Neural cell (in vitro differentiated cells): ENCODE measurements around the gene UBAP1L. TPM values are rescaled to one million over a fixed set of nuclear protein-coding genes. Genes with fewer than 3 reads are reported as not detected.

Source experiments
- H2AFZ ChIP-seq: fragments of 200-600, 300-800 bp; sonication (generic), shearing (Covaris generic); 2 replicates; pipeline ENCODE4 v1.6.0; 2014; ENCODE audit warnings: low read depth, mild to moderate bottlenecking, antibody characterized with exemption, low read length, moderate library complexity
- H3F3A ChIP-seq: fragments of 200-600 bp; shearing (Covaris generic); 2 replicates; pipeline ENCODE4 v1.6.1; 2016; ENCODE audit warnings: mild to moderate bottlenecking, moderate library complexity, mixed read lengths, antibody characterized with exemption, low read length; ENCODE audit not compliant: insufficient read depth, poor library complexity, severe bottlenecking
- H3K27ac ChIP-seq: fragments of 200-600, 300-800 bp; sonication (generic), shearing (Covaris generic); 2 replicates; pipeline ENCODE4 v1.5.1; 2014; ENCODE audit warnings: mild to moderate bottlenecking, low read length, moderate library complexity
- H3K27me3 ChIP-seq: fragments of 300-800, 200-600 bp; sonication (generic), shearing (Covaris generic); 2 replicates; pipeline ENCODE4 v1.6.0; 2014; ENCODE audit warnings: mild to moderate bottlenecking, low read depth, low read length, moderate library complexity; ENCODE audit not compliant: insufficient read depth
- H3K36me3 ChIP-seq: fragments of 300-800, 200-600 bp; sonication (generic), shearing (Covaris generic); 2 replicates; pipeline ENCODE4 v1.5.1; 2014; ENCODE audit warnings: mild to moderate bottlenecking, antibody characterized with exemption, low read length, moderate library complexity; ENCODE audit not compliant: insufficient read depth
- H3K4me2 ChIP-seq: fragments of 300-800, 200-600 bp; sonication (generic), shearing (Covaris generic); 2 replicates; pipeline ENCODE4 v1.6.0; 2014; ENCODE audit warnings: mild to moderate bottlenecking, low read length
- H3K4me3 ChIP-seq: fragments of 300-800, 200-600 bp; sonication (generic), shearing (Covaris generic); 2 replicates; pipeline ENCODE4 v1.5.1; 2014; ENCODE audit warnings: mild to moderate bottlenecking, low read length, moderate library complexity
- H3K79me2 ChIP-seq: fragments of 200-600 bp; shearing (Covaris generic); replicated peaks from 2 replicates; pipeline ENCODE4 v1.6.0; 2014; ENCODE audit warnings: mild to moderate bottlenecking, low read length, moderate library complexity; ENCODE audit not compliant: insufficient read depth
- H3K9ac ChIP-seq: fragments of 300-800, 200-600 bp; sonication (generic), shearing (Covaris generic); 2 replicates; pipeline ENCODE4 v1.6.1; 2016; ENCODE audit warnings: mild to moderate bottlenecking, low read length, mixed read lengths
- H3K9me2 ChIP-seq: fragments of 200-600 bp; shearing (Covaris generic); 2 replicates; pipeline ENCODE4 v1.6.1; 2016; ENCODE audit warnings: mild to moderate bottlenecking, low read length, mixed read lengths; ENCODE audit not compliant: insufficient read depth
- H3K9me3 ChIP-seq: fragments of 200-600, 300-800 bp; sonication (generic), shearing (Covaris generic); 2 replicates; pipeline ENCODE4 v1.6.1; 2016; ENCODE audit warnings: mild to moderate bottlenecking, mixed run types, low read length, moderate library complexity, mixed read lengths
- H4K20me1 ChIP-seq: fragments of 200-600 bp; shearing (Covaris generic); 2 replicates; pipeline ENCODE4 v1.6.1; 2016; ENCODE audit warnings: mild to moderate bottlenecking, mixed run types; ENCODE audit not compliant: insufficient read depth
- CTCF ChIP-seq: fragments of 450-650 bp; IDR thresholded peaks from 2 replicates; pipeline ENCODE4 v1.5.1; 2014; ENCODE audit warnings: antibody characterized with exemption, mild to moderate bottlenecking, moderate library complexity; ENCODE audit not compliant: poor library complexity, severe bottlenecking
- EP300 ChIP-seq: fragments of 450-650 bp; conservative IDR thresholded peaks from 2 replicates; pipeline ENCODE4 v1.6.1; 2014; ENCODE audit warnings: antibody characterized with exemption, mild to moderate bottlenecking, moderate library complexity; ENCODE audit not compliant: poor library complexity, severe bottlenecking
- EZH2 ChIP-seq: fragments of 200-600, 300-800 bp; shearing (Covaris generic), sonication (generic); IDR thresholded peaks from 2 replicates; pipeline ENCODE4 v1.6.1; 2014; ENCODE audit warnings: antibody characterized with exemption, low read length, borderline replicate concordance, mild to moderate bottlenecking; ENCODE audit not compliant: insufficient read depth, poor library complexity, severe bottlenecking
- MXI1 ChIP-seq: fragments of 450-650 bp; conservative IDR thresholded peaks from 2 replicates; pipeline ENCODE4 v1.6.1; 2014; ENCODE audit warnings: antibody characterized with exemption, mild to moderate bottlenecking; ENCODE audit not compliant: poor library complexity, severe bottlenecking
- POLR2AphosphoS5 ChIP-seq: IDR thresholded peaks from 2 replicates; pipeline ENCODE4 v1.6.1; 2012
- RAD21 ChIP-seq: fragments of 450-650 bp; conservative IDR thresholded peaks from 2 replicates; pipeline ENCODE4 v1.6.1; 2014; ENCODE audit warnings: antibody characterized with exemption, mild to moderate bottlenecking, moderate library complexity
- REST ChIP-seq: IDR thresholded peaks from 2 replicates; pipeline ENCODE4 v1.6.1; 2012; ENCODE audit warnings: borderline replicate concordance
- SMC3 ChIP-seq: fragments of 450-650 bp; conservative IDR thresholded peaks from 2 replicates; pipeline ENCODE4 v1.6.1; 2014; ENCODE audit warnings: antibody characterized with exemption, mild to moderate bottlenecking, moderate library complexity; ENCODE audit not compliant: poor library complexity
- TAF1 ChIP-seq: IDR thresholded peaks from 2 replicates; pipeline ENCODE4 v1.6.1; 2012; ENCODE audit warnings: low read depth
- polyA plus RNA-seq: library from polyadenylated mRNA; depleted of rRNA; stranded (reverse); fragments of >200 nt; gene quantifications from 2 replicates; pipeline ENCODE4 v1.2.3, GENCODE V29; 2014

The UBAP1L gene
- polyA plus RNA-seq, 1 donor from 2014 or later: 10.3 TPM

- Histone ChIP-seq H4K20me1 (no peaks in the 10 kb centered on the region), H3K9ac (no peak overlapping the region), H3K36me3 (no peaks in the 10 kb centered on the region), H3K9me2 (no peaks in the 10 kb centered on the region), H3K79me2 (no peaks in the 10 kb centered on the region), H3K27ac (no peak overlapping the region), H3K9me3 (no peaks in the 10 kb centered on the region), H2AFZ (no peak overlapping the region), H3K27me3 (peaks cover 30% of the 10 kb centered on the region), H3K4me3 (no peak overlapping the region), H3F3A (no peaks in the 10 kb centered on the region), H3K4me2 (no peak overlapping the region)
- TF ChIP-seq TAF1: no peak
Measured at GRCh38 chr15:65069179-65069578, 45.8 kb downstream of the UBAP1L start.

- Histone ChIP-seq H2AFZ (no peak overlapping the region), H3K79me2 (no peaks in the 10 kb centered on the region), H3K4me3 (no peak overlapping the region), H3F3A (no peaks in the 10 kb centered on the region), H3K9me3 (no peaks in the 10 kb centered on the region), H3K9ac (no peak overlapping the region), H3K27me3 (peaks cover 30% of the 10 kb centered on the region), H3K4me2 (no peak overlapping the region), H3K9me2 (no peaks in the 10 kb centered on the region), H3K27ac (no peak overlapping the region), H4K20me1 (no peaks in the 10 kb centered on the region), H3K36me3 (no peaks in the 10 kb centered on the region)
- TF ChIP-seq REST: no peak
- no peak for TF ChIP-seq EP300
- TF ChIP-seq POLR2AphosphoS5: no peak
- no peak for TF ChIP-seq MXI1
- TF ChIP-seq EZH2: no peak
- no peak for TF ChIP-seq RAD21
- TF ChIP-seq SMC3: no peak
- no peak for TF ChIP-seq CTCF
- TF ChIP-seq TAF1: no peak
Measured at GRCh38 chr15:65068403-65068788, 46.6 kb downstream of the UBAP1L start.
